ENCODE measurements around the gene HSPB1. TPM values are rescaled to one million over a fixed set of nuclear protein-coding genes. Genes with fewer than 3 reads are reported as not detected.

The HSPB1 gene
- total and polyA plus RNA-seq, 2 of the 13 experiments (the other 11 are each of a cell fraction or from before 2014, with no cell fraction given), result 21.0 to 38.6 TPM

GRCh38 chr7:76303202-76304147, 1.0 kb downstream of the HSPB1 start (continued):
- TF ChIP-seq ZNF414 (CRISPR knock-in tag; IDR thresholded peaks at IDR 0.05) (no peak), PHF5A (CRISPR knock-in tag; IDR thresholded peaks at IDR 0.05; ENCODE audit: low read depth, unreplicated experiment) (peak; percentile 35), MXD3 (CRISPR knock-in tag; IDR thresholded peaks at IDR 0.05) (peak; percentile 24; the same call in 1 of the 2 replicates), BCL6 (CRISPR knock-in tag; IDR thresholded peaks at IDR 0.05) (peak; percentile 77), ZSCAN29 (CRISPR knock-in tag; conservative IDR thresholded peaks at IDR 0.05) (peak; percentile 93), ZNF207 (IDR thresholded peaks at IDR 0.05; ENCODE audit: borderline replicate concordance) (no peak), DRAP1 (CRISPR knock-in tag; IDR thresholded peaks at IDR 0.05) (0 out of 2 replicates have a peak, but pooled peaks have one; percentile 41), ZNF687 (CRISPR knock-in tag; IDR thresholded peaks at IDR 0.05) (peak; percentile 84), PTBP1 (IDR thresholded peaks at IDR 0.05; ENCODE audit: low read depth, low read length, poor library complexity, severe bottlenecking) (no peak), EEA1 (CRISPR knock-in tag; IDR thresholded peaks at IDR 0.05; ENCODE audit: borderline replicate concordance) (no peak), BRD4 (CRISPR knock-in tag; IDR thresholded peaks at IDR 0.05) (no peak), HOXD1 (CRISPR knock-in tag; IDR thresholded peaks at IDR 0.05) (no peak), MBNL3 (CRISPR knock-in tag; conservative IDR thresholded peaks at IDR 0.05) (no peak), CENPT (CRISPR knock-in tag; IDR thresholded peaks at IDR 0.05; ENCODE audit: low read depth) (no peak), ZNF724P (CRISPR knock-in tag; IDR thresholded peaks at IDR 0.05; ENCODE audit: borderline replicate concordance) (no peak), AGO1 (IDR thresholded peaks at IDR 0.05; ENCODE audit: low read depth, low read length, poor library complexity, severe bottlenecking) (peak; percentile 96), ZNF331 (CRISPR knock-in tag; IDR thresholded peaks at IDR 0.05) (peak; percentile 66; the same call in 1 of the 2 replicates), CSRNP2 (CRISPR knock-in tag; conservative IDR thresholded peaks at IDR 0.05; ENCODE audit: low read depth) (no peak), EZH2 (conservative IDR thresholded peaks at IDR 0.05; ENCODE audit: low read depth, low read length) (no peak), KLF11 (CRISPR knock-in tag; IDR thresholded peaks at IDR 0.05) (no peak), EED (CRISPR knock-in tag; IDR thresholded peaks at IDR 0.05) (no peak), TAF15 (IDR thresholded peaks at IDR 0.05; ENCODE audit: low read depth, low read length, poor library complexity, severe bottlenecking) (no peak)

Data from HepG2 (cell line).